Activated CD8-positive, alpha-beta memory T cell treated with anti-CD3 and anti-CD28 coated beads for 48 hours (primary cell): ENCODE data around the gene GZF1.

Experiments used
- DNase-seq, 3 experiments: peaks; one replicate each; pipeline ENCODE4 v3.0.0-alpha.2; 2020; ENCODE audit warnings: low read depth in 2 of 3, low spot score in 2 of 3

GZF1 gene

DNA sequence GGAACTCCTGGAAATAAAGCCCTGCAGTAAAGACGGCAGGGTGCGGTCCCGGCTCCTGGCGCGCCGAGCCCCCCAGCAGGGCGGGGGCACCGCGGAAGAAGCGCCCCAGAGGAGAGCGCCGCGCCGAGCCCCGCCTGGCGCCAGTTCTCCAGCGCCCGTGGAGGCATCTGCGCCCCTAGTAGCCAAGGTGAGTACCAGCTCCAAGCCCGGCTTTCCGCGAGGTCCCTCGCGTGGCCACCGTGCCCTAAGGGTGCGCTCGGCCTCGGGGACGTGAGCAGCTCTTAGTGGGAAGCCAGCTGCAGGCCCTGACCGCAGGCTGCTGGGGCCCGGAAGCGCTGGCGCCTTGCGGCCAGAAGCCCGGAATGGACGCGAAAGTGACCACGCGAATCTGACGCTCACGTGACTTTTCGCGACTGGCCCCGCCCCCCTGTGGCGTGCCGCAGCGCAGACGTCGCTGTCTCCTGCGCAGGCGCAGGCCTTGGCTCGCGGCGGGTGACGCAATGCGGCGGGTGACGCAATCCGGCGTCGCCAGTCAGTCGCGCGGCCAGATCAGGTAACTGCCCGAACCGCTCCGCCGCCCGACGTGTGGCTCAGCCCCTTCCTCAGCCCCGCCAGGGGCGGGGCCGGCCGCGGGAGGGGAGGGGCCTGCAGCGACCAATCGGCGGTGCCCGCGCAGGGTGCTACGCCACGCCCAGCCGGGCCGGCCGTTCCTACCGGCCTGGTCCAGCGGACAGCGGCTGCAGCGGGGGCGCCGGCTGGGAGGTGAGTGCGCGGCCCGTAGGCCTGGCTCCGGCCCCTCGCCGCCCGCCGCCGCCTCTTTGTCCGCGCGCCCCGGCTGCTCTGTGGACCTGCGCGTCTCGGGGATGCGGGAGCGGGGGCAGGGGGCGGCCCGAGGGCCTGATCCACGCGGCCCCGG, at the start of gene GZF1:
Gene GZF1 (plus strand): TSS at position 707 of the 916 bp plus-strand sequence. CDS start 2,202 bp downstream, outside the sequence.
- peak; percentile 93 to 99 (median 97) for DNase-seq

- no peak for DNase-seq
Observed at GRCh38 chr20:23313271-23313670, 48.7 kb upstream of the GZF1 start.

- DNase-seq: no peak
Observed at GRCh38 chr20:23314699-23315098, 47.3 kb upstream of the GZF1 start.

GRCh38 chr20:23315099-23315498, 46.9 kb upstream of the GZF1 start:
- no peak for DNase-seq

GRCh38 chr20:23316626-23317025, 45.4 kb upstream of the GZF1 start:
- no peak for DNase-seq

- no peak for DNase-seq
Observed at GRCh38 chr20:23317081-23317480, 44.9 kb upstream of the GZF1 start.

GRCh38 chr20:23318347-23318746, 43.6 kb upstream of the GZF1 start:
- no peak for DNase-seq

- DNase-seq: no peak
Observed at GRCh38 chr20:23320317-23320716, 41.7 kb upstream of the GZF1 start.

- DNase-seq: no peak
Observed at GRCh38 chr20:23325107-23325506, 36.9 kb upstream of the GZF1 start.

DNA sequence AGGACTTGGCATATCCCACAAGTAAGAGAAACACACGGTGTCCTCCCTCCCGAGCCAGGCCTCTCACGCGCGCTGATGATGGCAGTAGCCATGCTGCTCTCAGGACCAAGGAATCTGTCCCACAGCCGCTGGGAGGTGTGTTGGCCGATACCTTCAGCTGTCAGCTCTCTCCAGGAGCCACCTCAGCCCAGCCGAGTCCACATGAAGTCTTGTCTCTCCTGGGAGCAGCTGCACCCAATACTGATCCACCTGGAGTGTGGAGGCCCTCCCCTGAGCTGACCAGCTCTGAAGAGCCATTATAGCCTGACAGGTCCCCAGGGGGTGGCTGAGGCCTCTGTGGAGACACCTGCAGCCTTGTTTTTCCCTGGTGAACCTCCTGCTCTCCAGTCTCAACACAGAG, 35.2 kb upstream of the GZF1 start:
- DNase-seq: no peak

GRCh38 chr20:23327617-23328333, 34.2 kb upstream of the GZF1 start:
- DNase-seq: no peak

- no peak for DNase-seq
Observed at GRCh38 chr20:23331450-23332350, 30.3 kb upstream of the GZF1 start.

GRCh38 chr20:23332467-23332866, 29.5 kb upstream of the GZF1 start:
- no peak for DNase-seq

DNA sequence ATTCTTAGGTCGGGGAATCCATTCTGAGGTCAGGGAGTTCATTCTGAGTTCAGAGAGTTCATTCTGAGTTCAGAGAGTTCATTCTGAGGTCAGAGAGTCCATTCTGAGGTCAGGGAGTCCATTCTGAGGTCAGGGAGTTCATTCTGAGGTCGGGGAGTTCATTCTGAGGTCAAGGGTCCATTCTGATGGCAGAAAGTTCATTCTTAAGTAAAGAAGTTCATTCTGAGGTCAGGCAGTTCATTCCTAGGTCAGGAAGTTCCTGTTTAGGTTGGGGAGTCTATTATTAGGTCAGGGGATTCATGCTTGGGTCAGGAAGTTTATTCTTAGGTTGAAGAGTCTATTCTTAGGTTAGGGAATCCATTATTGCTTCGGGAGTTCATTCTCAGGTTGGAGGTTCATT, 27.9 kb upstream of the GZF1 start:
- DNase-seq: no peak

- no peak for DNase-seq
Observed at GRCh38 chr20:23335521-23335920, 26.5 kb upstream of the GZF1 start.

GRCh38 chr20:23336476-23336875, 25.5 kb upstream of the GZF1 start:
- DNase-seq: no peak

- no peak for DNase-seq
Observed at GRCh38 chr20:23337312-23337711, 24.7 kb upstream of the GZF1 start.

- DNase-seq: no peak
Observed at GRCh38 chr20:23339986-23340385, 22.0 kb upstream of the GZF1 start.

GRCh38 chr20:23340524-23340923, 21.5 kb upstream of the GZF1 start:
- DNase-seq: no peak

DNA sequence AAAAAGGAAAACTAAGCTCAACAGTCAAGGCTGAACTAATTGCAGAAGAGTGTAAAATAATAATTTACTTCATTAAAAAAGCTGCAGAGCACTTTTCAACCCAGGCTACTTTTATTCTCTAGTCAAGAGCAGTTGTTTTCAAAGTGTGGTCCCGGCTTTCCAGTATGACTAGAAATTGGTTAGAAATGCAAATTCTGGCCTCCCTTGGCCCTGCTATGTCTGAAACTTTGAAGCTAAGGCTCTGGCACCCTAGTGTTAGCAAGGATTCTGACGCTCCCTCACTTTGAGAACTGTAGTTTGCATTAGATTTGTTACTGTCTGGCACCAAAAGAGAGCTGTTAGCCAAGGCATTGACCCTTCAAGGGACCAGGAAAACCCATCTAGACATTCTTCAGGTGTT, 20.9 kb upstream of the GZF1 start:
- no peak for DNase-seq

DNA sequence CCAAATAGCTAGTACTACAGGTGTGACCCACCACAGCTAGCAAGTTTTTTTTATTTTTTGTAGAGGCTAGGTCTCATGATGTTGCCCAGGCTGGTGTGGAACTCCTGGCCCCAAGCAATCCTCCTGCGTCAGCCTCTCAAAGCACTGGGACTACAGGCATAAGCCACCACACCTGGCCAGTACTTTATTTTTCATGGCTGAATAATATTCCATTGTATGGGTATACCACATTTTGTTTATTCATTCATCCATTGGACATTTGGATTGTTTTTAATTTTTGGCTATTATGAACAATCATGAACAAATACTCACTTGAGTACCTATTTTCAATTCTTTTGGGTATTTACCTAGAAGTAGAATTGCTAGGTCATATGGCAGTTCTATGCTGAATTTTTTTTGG, 18.4 kb upstream of the GZF1 start:
- DNase-seq: no peak
